MG63 (cell line): Measurements from ENCODE around the gene USP4. TPM values are rescaled to one million over a fixed set of nuclear protein-coding genes. Genes with fewer than 3 reads are reported as not detected.
"Not testable (repeated sequence)": the region's sequence is repeated elsewhere in the genome, so short reads cannot be mapped to it uniquely, and the experiment has no call there.

Experiments
- DNase-seq: peaks from one replicate; pipeline ENCODE4 v3.0.0-alpha.2; 2020
- H3K27me3 ChIP-seq: fragments of 250-450 bp; sonication (Bioruptor Pico); 2 replicates; pipeline ENCODE4 v1.5.1; 2020; ENCODE audit warnings: mild to moderate bottlenecking, moderate library complexity
- H3K36me3 ChIP-seq: fragments of 250-450 bp; sonication (Bioruptor Pico); 2 replicates; pipeline ENCODE4 v1.5.1; 2020; ENCODE audit warnings: mild to moderate bottlenecking, moderate library complexity
- H3K4me3 ChIP-seq: fragments of 250-450 bp; sonication (Bioruptor Pico); 2 replicates; pipeline ENCODE4 v1.5.1; 2020; ENCODE audit warnings: mild to moderate bottlenecking, moderate library complexity
- H3K9me3 ChIP-seq: fragments of 250-450 bp; sonication (Bioruptor Pico); 2 replicates; pipeline ENCODE4 v1.5.1; 2020; ENCODE audit warnings: mild to moderate bottlenecking, moderate library complexity
- total RNA-seq: library from RNA; depleted of rRNA; stranded (reverse); fragments of >200 nt; shearing (Covaris generic); gene quantifications from 2 replicates; pipeline ENCODE4 v1.2.3, GENCODE V29; 2014; ENCODE audit warnings: low replicate concordance

Gene USP4
- total RNA-seq, 1 experiment from 2014 or later = 22.7 TPM

DNA sequence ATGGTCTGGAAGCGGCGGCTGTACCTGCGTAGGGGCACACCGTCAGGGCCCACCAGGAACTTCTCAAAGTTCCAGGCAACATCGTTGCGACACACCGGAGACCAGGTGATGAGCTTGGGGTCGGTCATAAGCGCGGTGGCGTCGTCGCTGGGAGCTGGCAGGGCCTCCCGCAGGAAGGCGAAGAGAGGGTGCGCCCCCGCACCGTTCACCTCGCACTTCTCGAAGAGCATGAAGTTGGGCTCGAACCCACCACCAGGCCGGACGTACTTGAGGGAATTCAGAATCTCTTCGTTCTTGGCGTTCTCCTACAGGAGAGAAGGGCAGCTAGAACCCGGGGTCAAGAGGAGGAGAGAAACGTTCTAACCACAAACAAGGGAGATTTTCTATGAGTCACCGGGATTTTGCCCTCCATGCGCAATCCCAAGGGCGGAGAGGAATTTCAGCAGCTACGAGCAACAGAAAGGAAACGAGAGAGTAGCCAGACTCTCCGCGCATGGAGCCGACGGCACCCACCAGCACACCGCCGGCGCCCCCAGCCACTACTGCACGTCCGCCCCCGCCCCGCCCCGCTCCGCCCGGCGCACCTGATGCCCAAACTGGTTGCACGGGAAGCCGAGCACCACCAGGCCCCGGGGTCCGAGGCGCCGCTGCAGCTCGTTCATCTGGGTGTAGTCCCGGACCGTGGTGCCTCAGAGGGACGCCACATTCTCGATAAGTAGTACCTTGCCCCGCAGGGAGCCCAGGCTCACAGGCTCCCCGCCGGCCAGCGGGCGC is 17.8 kb upstream of the USP4 start:
- not testable (repeated sequence) for H3K9me3 ChIP-seq, H3K27me3 ChIP-seq
- peak; percentile 54 for DNase-seq
- Histone ChIP-seq H3K4me3 (peak overlapping the region; percentile 69), H3K36me3 (peaks cover 40% of the 10 kb centered on the region)

DNA sequence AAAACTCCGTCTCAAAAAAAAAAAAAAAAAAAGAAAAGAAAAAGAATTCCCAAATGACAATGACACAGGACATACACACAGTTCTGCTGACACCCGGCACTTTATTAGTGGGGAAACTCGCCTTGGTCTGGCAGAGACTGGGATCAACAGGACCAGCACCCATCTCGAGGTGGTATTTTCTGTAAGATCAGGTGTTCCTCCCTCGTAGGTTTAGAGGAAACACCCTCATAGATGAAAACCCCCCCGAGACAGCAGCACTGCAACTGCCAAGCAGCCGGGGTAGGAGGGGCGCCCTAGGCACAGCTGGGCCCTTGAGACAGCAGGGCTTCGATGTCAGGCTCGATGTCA is 17.2 kb upstream of the USP4 start:
- not testable (repeated sequence) for DNase-seq

DNA sequence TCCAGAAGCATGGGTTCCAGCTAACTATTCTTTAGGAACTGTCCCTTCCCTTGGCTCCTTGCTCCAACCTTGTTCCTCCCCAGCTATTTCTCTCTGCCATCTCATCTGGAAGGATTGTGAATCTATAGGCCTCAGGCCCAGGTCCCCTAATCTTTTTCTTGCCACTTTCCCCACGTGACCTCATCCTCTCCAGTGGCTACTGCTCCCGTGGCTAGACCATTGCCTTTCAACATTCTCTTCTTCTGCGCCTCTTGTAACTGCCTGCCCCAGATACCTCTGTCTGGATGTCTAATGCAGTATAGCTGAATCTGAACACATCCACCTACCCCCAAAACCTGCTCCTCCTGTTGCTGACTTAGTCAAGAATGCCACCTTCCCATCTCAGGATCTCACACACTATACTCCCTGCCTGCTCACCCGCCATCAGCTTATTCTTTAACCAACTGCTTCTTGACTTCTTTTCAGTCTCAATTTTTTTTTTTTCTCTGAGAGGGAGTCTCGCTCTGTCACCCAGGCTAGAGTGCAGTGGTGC is 13.1 kb upstream of the USP4 start:
- no peak overlapping the region for H3K4me3 ChIP-seq
- no peak for DNase-seq
- peaks cover 21% of the 10 kb centered on the region for H3K36me3 ChIP-seq
- no peaks in the 10 kb centered on the region for H3K9me3 ChIP-seq
- H3K27me3 ChIP-seq = no peaks in the 10 kb centered on the region

More for the DNA sequence above, 17.2 kb upstream of the USP4 start:
- H3K27me3 ChIP-seq, H3K9me3 ChIP-seq: not testable (repeated sequence)
- Histone ChIP-seq H3K4me3 (peak overlapping the region; percentile 69), H3K36me3 (peaks cover 40% of the 10 kb centered on the region)

DNA sequence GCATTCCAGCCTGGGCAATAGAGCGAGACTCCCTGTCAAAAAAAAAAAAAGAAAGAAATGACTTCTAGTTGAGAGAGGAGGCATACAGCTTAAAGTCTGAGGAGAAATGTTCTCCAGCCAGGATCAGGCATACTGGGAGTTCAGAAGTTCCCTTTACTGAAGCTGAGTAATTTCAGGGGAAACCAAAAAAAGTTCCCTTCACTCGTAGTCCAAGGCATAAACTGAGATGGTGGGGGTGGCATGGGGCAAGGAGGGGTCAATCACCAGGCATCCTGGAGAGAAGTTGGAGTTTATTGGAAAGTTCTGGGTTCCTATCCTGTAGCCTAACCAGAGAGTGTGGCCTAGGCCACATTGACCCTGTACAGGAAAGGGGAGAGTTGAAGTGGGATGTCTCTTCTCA is 12.4 kb upstream of the USP4 start:
- H3K9me3 ChIP-seq = no peaks in the 10 kb centered on the region
- H3K36me3 ChIP-seq = peaks cover 15% of the 10 kb centered on the region
- H3K27me3 ChIP-seq = no peaks in the 10 kb centered on the region
- H3K4me3 ChIP-seq = no peak overlapping the region
- DNase-seq = no peak

DNA sequence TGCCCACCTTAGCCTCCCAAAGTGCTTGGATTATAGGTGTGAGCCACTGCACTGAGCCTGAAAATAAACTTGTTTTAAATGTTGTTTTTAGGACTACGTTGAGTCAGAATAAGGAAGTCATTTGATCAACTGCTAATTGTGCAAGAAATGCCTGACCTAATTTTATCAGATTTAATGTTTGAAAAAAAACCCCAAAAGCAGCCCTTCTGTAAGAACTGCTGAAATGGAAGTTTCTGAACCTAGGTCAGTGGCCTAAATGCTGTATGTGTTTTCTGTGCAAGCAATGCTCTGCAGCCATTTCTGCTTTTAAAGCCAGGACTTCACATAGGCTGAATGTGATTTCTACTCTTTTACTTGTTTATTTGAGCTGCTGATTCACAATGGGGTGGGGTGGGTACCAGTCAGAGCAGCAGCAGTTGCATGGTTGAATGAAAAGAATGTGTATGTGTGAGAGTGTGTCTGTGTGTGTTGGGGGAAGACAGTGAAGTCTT is 11.7 kb upstream of the USP4 start:
- no peaks in the 10 kb centered on the region for H3K9me3 ChIP-seq
- no peak overlapping the region for H3K4me3 ChIP-seq

DNA sequence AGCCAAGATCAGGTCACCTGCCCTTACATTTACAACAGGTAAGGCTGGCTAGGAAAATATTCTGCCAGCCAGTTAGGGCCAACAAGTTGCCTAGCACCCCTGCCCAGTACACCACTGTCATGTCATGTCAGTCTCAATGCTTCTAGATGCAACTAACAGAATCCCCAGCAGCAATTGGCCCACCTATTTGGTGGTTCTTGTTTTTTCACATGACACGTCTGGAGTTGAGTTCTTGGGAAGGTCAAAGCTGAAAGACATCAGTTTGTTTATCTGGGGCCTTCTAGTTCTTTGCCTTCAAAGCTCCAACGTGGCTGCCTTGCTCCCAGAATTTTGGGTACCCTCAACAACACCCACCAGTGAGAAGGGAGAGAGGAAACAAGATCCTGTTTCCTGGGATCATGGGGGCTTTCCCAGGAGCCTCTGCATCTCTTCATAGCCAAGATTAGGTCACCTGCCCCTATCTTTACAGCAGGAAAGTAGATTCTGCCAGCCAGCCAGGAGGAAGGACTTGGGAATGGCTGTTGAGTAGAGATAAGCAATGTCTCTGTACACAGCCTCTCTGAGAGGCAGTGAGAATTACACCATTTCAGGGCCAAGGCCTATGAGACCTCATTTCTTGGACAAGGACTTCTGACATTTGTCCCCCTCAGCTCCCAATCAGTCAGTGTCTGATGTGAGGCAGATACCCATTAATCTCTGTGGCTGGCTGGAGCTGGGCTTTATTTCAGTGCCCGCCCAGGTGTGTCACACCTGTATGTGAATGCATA is 9.7 kb upstream of the USP4 start:
- Histone ChIP-seq H3K27me3 (no peaks in the 10 kb centered on the region), H3K36me3 (no peaks in the 10 kb centered on the region)
- no peak for DNase-seq

More for the DNA sequence above, 11.7 kb upstream of the USP4 start:
- H3K36me3 ChIP-seq = peaks cover 13% of the 10 kb centered on the region
- DNase-seq = peak; percentile 62
- no peaks in the 10 kb centered on the region for H3K27me3 ChIP-seq

DNA sequence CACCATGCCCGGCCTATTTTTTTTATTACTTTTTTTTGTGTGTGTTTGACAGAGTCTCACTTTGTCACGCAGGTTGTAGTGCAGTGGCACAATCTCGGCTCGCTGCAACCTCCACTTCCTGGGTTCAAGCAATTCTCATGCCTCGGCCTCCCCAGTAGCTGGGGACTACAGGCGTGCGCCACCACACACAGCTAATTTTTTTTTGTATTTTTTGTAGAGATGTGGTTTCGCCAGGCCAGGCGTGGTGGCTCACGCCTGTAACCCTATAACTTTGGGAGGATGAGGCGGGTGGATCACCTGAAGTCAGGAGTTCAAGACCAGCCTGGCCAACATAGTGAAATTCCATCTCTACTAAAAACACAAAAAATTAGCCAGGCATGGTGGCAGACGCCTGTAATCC is 8.5 kb upstream of the USP4 start:
- DNase-seq, H3K4me3 ChIP-seq, H3K9me3 ChIP-seq, H3K27me3 ChIP-seq, H3K36me3 ChIP-seq: not testable (repeated sequence)

More for the DNA sequence above, 9.7 kb upstream of the USP4 start:
- no peak overlapping the region for H3K4me3 ChIP-seq
- no peaks in the 10 kb centered on the region for H3K9me3 ChIP-seq

DNA sequence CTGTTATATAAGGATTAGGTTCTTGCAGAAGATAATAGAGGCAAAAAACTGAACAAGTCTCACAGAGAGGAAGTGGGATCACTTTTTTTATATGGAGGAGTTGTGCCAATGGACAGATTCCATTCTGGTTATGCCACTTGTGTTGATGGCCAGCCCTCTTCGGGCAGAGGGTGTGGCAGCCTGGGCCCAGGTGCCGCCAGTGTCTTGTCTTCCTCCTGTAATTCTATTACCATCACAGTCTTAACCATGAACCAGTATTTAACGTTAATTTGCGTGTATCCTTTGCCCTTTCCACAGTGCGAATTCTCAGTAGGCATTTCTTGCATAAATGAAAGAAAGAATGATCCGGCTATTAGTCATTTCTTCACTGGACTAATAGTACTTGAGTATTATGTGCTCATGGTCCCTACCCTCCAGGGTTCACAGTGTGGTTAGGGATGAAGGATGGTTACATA is 7.0 kb upstream of the USP4 start:
- peak; percentile 65 for DNase-seq
- Histone ChIP-seq H3K4me3 (0 out of 2 replicates have a peak overlapping the region, but pooled peaks have one; percentile 11), H3K9me3 (no peaks in the 10 kb centered on the region)

DNA sequence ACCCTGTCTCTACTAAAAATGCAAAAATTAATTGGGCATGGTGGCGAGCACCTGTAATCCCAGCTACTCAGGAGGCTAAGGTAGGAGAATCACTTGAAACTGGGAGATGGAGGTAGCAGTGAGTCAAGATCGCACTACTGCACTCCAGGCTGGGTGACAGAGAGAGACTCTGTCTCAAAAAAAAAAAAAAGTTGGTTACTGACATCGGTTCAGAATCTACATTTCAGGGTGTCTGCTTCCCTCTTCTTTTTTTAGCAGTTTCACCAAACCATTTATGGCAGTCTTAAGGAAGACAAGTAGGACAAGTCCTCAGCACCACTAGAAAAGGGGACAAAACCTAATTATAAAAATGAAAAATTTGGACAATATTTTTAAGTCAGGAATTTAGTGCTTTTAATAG is 3.3 kb upstream of the USP4 start:
- H3K9me3 ChIP-seq = no peaks in the 10 kb centered on the region
- H3K36me3 ChIP-seq = no peaks in the 10 kb centered on the region
- no peaks in the 10 kb centered on the region for H3K27me3 ChIP-seq
- H3K4me3 ChIP-seq = no peak overlapping the region
- no peak for DNase-seq

More for the DNA sequence above, 7.0 kb upstream of the USP4 start:
- no peaks in the 10 kb centered on the region for H3K27me3 ChIP-seq
- H3K36me3 ChIP-seq = no peaks in the 10 kb centered on the region

DNA sequence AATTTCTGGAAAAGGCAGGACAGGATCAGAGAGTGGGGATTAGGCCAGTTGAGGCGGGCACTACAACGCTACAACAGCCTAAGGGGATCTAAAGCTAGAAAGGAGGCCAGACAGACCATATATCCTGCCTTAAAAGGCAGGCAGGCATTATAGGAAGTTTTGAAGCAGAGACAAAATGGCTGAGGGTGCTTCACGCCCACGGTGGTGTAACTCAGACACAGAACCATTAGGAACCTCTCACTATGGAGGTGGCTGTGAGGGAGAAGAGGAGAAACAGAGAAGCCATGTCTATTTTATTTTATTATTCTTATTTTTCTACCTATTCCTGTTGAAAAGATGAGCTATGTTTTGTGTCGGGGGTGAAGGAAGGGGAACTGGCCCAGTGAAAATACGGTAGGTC is 2.1 kb upstream of the USP4 start:
- Histone ChIP-seq H3K36me3 (no peaks in the 10 kb centered on the region), H3K9me3 (no peaks in the 10 kb centered on the region), H3K27me3 (no peaks in the 10 kb centered on the region), H3K4me3 (no peak overlapping the region)
- no peak for DNase-seq

DNA sequence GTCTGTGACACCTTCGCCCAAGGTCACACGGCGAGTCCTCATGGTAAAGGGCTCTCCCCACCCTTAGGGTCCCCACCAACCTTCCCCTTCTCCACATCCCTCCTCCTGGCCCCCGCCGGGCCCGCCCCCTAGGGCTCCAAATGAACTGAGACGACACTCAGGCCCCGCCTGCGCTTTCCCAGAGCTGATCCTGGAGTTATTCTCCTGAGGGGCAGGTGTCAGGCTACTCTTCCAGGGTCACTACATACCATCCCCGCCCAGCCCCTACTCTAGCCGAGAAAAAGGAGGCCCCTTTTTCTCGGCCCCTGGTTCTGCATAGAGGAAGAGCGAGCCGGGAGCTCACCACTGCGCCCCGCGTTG is 292 bp downstream of the USP4 start:
- Histone ChIP-seq H3K27me3 (no peaks in the 10 kb centered on the region), H3K4me3 (peak overlapping the region; percentile 72), H3K9me3 (no peaks in the 10 kb centered on the region), H3K36me3 (peaks cover 10% of the 10 kb centered on the region)
- DNase-seq = peak; percentile 24

DNA sequence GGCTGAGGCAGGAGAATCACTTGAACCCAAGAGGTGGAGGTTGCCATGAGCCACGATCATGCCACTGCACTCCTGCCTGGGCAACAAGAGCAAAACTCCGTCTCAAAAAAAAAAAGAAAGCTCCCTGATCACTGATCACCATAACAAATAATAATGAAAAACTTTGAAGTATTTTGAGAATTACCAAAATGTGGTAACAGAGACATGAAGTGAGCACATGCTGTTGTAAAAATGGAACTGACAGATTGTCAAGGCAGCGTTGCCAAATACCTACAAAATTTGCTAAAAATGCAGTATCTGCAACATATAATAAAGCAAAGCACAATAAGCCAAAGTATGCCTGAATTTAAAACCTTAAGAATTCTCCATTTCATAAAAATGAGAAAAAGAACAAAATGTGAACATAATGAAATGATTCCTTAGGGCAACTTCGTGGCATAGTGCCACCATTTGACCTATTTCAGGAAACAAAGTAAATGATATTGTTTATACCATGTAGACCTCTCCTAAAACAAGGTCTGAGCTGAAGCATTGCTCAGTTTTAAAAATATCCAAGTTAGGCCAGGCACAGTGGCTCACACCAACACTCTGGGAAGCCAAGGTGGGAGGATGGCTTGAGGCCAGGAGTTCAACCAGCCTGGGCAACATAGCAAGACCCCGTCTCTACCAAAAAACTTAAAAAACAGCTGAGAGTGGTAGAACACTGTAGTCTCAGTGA is 5.8 kb downstream of the USP4 start:
- H3K27me3 ChIP-seq = no peaks in the 10 kb centered on the region
- peaks cover 27% of the 10 kb centered on the region for H3K36me3 ChIP-seq
- no peak for DNase-seq
- H3K4me3 ChIP-seq = no peak overlapping the region
- no peaks in the 10 kb centered on the region for H3K9me3 ChIP-seq

DNA sequence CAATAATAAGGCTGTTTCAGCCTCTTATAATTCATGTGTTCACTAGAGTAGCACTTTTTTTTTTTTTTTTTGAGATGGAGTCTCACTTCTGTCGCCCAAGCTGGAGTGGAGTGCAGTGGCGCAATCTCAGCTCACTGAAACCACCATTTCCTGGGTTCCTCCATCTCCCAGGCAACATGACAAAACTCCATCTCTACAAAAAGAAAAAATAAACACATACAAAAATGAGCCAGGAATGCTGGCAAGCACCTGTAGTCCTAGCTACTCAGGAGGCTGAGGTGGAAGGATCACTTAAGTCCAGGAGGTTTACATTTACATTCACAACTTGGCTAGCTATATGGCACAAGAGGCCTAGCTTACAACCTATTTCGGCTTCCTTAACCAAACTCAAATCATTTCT is 6.8 kb downstream of the USP4 start:
- H3K9me3 ChIP-seq = no peaks in the 10 kb centered on the region
- H3K27me3 ChIP-seq = no peaks in the 10 kb centered on the region
- H3K4me3 ChIP-seq = no peak overlapping the region
- H3K36me3 ChIP-seq = peaks cover 27% of the 10 kb centered on the region
- DNase-seq = no peak

DNA sequence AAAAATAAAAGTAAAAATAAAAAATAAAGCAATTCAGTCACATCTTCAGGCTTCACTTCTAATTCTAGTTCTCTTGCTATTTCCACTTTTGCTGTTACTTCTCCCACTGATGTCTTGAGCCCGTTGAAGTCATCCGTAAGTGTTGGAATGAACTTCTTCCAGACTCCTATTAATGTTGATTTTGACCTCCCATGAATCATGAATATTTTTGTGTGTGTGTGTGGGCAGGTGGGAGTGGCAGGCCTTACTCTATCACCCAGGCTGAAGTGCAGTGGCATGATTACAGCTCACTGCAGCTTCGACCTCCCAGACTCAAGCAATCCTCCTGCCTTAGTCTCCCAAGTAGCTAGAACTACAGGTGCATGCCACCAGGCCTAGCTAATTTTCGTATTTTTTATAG is 10.7 kb downstream of the USP4 start:
- peaks cover 21% of the 10 kb centered on the region for H3K36me3 ChIP-seq
- no peaks in the 10 kb centered on the region for H3K27me3 ChIP-seq
- H3K9me3 ChIP-seq = no peaks in the 10 kb centered on the region
- H3K4me3 ChIP-seq = no peak overlapping the region
- DNase-seq = no peak

DNA sequence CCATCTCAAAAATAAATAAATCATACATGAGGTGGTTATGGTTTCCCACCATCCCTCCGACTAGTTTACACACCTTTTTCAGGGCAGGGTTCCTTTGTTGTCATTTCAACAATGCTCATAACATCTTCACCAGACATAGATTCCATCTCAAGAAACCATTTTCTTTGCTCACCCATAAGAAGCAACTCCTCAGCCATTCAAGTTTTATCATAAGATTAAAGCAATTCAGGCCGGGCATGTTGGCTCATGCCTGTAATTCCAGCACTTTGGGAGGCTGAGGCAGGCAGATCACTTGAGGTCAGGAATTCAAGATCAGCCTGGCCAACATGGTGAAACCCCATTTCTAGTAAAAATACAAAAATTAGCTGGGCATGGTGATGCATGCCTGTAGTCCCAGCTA is 11.5 kb downstream of the USP4 start:
- not testable (repeated sequence) for H3K4me3 ChIP-seq, H3K27me3 ChIP-seq, DNase-seq, H3K9me3 ChIP-seq
- peaks cover 12% of the 10 kb centered on the region for H3K36me3 ChIP-seq

DNA sequence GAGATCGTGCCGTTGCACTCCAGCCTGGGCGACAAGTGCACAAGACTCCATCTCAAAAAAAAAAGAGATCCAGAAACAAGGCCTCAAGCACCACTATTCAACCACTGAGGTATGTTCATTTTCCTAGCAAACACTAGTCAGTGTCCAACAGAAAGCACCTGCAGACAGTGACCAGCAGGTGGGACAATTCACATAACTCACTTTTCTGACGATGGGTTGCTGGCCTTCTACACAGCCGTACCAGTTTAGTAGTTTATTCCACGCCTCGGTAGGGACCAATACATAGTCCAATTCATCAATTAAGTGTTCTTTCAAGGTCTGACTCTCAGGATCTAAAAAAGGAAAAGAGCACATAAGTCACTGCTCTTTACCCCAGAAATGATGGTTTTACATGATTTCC is 12.4 kb downstream of the USP4 start:
- Histone ChIP-seq H3K4me3 (no peak overlapping the region), H3K9me3 (no peaks in the 10 kb centered on the region), H3K36me3 (peaks cover 10% of the 10 kb centered on the region), H3K27me3 (no peaks in the 10 kb centered on the region)
- DNase-seq = no peak

DNA sequence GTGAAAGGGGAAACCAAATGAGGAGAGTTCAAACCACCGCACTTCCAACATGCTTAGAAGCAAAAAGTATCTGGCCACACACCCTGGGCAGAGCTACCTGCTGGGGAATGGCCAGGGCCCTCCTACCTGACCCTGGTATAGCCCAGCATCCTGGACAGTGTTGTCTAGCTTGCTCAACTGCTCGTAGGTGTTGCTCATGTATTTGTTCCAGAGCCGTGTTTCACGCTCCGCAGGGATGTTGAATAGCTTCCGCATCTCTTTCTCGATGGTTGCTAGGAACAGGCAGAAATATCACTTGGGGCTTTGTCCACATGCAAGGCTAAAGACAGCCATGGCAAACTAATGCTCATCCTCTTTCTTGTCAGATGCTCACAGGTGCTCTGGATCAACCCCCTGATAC is 15.1 kb downstream of the USP4 start:
- Histone ChIP-seq H3K27me3 (no peaks in the 10 kb centered on the region), H3K9me3 (no peaks in the 10 kb centered on the region), H3K4me3 (no peak overlapping the region), H3K36me3 (peaks cover 12% of the 10 kb centered on the region)
- DNase-seq = no peak
